HG02973 (cell line): Measurements from ENCODE around the gene PCP4L1.
"Not testable (repeated sequence)": the region's sequence is repeated elsewhere in the genome, so short reads cannot be mapped to it uniquely, and the experiment has no call there.

Experiments
- ATAC-seq: cut with Tn5 transposase; IDR thresholded peaks from one replicate; pipeline ENCODE4 v1.9.1; 2021; ENCODE audit warnings: moderate library complexity; ENCODE audit not compliant: unreplicated experiment

PCP4L1 gene

GRCh38 chr1:161313554-161314200, 55.1 kb downstream of the PCP4L1 start:
- no peak for ATAC-seq

GRCh38 chr1:161314201-161314981, 55.8 kb downstream of the PCP4L1 start, which contains the start of gene SDHC:
Gene SDHC (plus strand): TSS chr1:161314381. CDS start chr1:161314406, 25 bp downstream.
- ATAC-seq: peak; percentile 94

GRCh38 chr1:161315841-161316674, 57.5 kb downstream of the PCP4L1 start:
- not testable (repeated sequence) for ATAC-seq

- no peak for ATAC-seq
Measured at GRCh38 chr1:161324020-161324419, 65.5 kb downstream of the PCP4L1 start.

GRCh38 chr1:161330346-161330745, 71.8 kb downstream of the PCP4L1 start:
- no peak for ATAC-seq

- no peak for ATAC-seq
Measured at GRCh38 chr1:161333166-161333565, 74.6 kb downstream of the PCP4L1 start.
